SKM-1 (cell line): ENCODE results near the gene GDF2.

Experiments used
- DNase-seq: peaks from one replicate; lab custom pipeline; 2025; ENCODE audit not compliant: unreplicated experiment; lab: John Stamatoyannopoulos, UW

Gene GDF2

GRCh38 chr10:47290338-47290737 lies 31.9 kb upstream of the GDF2 start:
- no peak for DNase-seq

GRCh38 chr10:47291682-47292081 lies 30.6 kb upstream of the GDF2 start:
- DNase-seq = no peak

DNA sequence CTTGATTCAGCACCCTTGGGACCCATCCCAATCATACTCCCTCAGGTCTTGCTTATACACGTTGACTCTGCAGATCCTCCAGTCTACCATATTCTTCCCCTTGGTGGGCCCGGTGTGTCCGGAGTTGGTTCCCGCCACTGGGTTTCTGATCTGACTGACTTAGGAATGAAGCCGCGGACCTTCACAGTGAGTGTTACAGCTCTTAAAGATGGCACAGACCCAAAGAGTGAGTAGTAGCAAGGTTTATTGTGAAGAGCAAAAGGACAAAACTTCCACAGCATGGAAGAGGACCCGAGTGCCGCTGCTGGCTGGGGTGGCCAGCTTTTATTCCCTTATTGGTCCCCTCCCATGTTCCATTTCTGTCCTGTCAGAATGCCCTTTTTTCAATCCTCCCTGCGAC lies 28.2 kb upstream of the GDF2 start:
- no peak for DNase-seq

DNA sequence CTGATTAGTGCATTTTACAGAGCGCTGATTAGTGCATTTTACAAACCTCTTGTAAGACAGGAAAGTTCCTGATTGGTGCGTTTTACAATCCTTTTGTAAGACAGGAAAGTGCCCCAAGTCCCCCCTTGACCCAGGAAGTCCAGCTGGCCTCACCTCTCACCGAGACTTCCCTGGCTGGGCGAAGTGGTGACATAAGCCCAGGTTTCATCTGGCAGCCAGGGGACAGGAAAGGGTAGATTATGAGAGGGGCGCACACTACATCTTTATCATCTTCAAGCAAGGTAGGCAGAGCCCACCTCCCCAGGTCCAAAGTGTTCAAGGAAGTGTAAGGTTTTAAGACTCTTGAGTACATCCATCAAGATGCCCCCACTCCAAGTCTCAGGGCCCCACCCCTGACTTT lies 27.8 kb upstream of the GDF2 start:
- no peak for DNase-seq

DNA sequence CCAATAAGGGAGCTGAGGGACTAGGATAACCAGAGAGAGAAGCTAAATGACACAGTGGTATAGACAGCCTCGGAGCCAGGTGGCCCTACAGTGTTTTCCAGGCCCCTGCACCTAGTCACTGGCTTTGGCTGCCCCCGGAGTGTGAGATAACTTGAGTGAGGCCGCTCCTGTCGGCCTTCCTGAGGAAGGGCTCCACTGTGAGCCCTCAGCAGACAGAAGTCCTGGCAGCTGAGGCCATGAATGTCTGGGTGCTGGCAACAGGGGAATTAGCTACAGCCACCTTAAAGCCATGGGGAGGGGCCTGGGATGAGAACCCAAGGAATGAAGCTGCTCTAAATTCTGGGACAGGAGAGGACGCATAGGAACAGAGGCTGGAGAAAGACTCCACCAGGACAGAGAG lies 26.8 kb upstream of the GDF2 start:
- DNase-seq = no peak

DNA sequence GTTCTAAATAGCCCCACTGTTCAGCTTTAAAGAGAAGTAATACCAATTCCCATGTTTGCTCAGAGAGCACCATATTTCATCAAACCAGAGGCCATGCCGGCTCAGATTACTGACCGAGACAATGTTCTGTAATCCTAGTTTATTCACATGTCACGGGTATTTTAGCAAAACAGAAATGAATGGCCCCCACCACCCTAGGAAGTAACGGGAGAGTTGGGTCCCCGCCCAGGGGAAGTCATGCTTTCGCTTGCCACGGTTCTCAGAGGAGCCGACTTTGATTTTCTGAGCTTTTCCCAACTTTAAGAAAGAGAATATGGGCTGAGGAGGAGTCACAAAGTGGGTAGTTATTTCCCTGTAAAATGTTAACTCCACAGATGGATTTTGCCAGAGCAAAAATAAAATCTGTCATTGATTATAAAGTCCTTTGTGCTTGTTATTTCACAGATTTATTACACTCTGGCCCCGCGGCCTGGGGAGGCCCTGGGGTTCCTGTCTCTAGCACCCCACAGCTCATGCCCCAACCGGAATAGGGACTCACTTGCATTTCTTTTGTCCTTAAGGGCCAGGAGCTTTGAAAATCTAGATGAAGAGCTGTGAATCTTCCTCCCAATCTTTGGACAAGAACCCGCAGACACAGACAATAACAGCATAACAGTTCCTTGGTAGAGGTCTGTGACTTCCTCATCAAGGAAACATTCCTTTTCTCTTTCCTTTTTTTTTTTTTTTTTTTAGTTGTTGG lies 25.9 kb upstream of the GDF2 start:
- no peak for DNase-seq

GRCh38 chr10:47296941-47297340 lies 25.3 kb upstream of the GDF2 start:
- DNase-seq = no peak

- DNase-seq = no peak
Measured at GRCh38 chr10:47297866-47298540, 24.3 kb upstream of the GDF2 start.

- no peak for DNase-seq
Measured at GRCh38 chr10:47298715-47299114, 23.5 kb upstream of the GDF2 start.

DNA sequence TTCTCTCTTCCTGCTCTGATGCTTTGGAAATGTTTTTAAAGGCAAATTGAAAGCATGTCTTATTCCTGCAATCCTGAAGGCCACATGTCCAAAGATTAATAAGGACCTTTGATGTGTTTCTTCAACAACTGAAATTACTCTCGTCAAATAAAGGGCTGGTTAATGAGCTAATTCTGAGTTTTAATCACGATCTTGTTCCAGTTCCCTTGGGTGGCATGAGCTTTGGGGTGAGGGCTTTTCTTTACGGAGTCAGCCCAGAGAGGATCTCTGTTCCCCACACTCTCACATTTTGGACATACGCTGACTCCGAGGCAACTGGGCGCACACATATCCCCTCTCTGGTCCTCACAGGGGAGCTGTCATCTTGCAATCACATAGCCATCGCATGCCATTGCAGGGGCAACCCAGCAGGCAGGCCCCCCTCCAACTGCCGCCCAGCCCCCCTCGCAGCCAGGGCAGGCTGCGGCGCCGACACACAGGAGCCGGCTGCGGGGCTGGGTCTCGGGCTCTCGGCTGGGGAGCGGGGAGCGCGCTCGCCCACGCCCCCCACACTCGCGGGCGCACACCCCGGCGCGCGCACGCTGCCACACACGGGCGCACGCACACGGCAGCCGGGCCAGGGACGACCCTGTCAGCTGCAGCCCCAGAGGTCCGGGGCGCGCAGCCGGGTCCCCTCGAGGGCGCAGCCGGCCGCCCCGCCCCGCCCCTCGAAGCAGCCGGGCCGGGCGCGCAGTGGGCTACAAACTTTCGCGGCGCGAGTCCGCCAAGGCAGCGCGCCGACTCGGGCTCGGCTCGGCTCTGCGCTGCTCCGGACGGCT lies 22.4 kb upstream of the GDF2 start, which contains the start of gene GDF10:
Gene GDF10 (plus strand): TSS at position 587 of the 818 bp plus-strand sequence. CDS start 455 bp downstream, outside the sequence.
- no peak for DNase-seq

DNA sequence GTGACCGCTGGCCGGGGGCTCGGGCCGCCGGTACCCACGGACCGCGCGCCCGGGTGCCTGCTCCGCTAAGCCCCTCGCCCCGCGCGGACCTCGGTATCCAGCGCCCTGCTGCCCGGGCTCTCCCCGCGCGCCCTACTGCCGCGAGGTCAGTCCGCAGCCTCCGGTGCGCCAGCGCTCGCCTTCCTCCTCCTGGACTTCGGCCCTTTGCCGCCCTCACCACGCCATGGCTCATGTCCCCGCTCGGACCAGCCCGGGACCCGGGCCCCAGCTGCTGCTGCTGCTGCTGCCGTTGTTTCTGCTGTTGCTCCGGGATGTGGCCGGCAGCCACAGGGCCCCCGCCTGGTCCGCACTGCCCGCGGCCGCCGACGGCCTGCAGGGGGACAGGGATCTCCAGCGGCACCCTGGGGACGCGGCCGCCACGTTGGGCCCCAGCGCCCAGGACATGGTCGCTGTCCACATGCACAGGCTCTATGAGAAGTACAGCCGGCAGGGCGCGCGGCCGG lies 21.8 kb upstream of the GDF2 start:
- no peak for DNase-seq

DNA sequence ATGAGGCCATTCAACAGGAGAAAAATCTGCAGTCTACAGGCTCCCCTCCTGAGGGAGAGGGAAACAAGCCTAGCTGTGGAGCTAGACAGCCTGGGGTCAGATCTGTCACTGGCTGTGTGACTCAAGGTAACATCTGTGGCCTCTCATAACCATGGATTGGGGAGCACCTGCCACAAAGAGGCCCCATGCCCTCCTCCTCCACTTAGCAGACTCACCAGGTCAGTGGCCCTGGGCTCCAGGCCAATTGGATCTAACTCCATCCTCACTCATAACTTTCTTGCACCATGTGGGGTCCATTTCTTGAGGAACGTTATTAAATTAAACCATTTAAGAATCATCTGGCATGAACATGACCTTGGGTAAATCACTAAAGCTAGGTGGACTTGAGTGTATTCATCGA lies 20.4 kb upstream of the GDF2 start:
- DNase-seq = no peak

GRCh38 chr10:47303105-47303504 lies 19.1 kb upstream of the GDF2 start:
- no peak for DNase-seq

GRCh38 chr10:47303866-47304265 lies 18.4 kb upstream of the GDF2 start:
- DNase-seq = no peak

GRCh38 chr10:47305566-47305965 lies 16.7 kb upstream of the GDF2 start:
- no peak for DNase-seq

DNA sequence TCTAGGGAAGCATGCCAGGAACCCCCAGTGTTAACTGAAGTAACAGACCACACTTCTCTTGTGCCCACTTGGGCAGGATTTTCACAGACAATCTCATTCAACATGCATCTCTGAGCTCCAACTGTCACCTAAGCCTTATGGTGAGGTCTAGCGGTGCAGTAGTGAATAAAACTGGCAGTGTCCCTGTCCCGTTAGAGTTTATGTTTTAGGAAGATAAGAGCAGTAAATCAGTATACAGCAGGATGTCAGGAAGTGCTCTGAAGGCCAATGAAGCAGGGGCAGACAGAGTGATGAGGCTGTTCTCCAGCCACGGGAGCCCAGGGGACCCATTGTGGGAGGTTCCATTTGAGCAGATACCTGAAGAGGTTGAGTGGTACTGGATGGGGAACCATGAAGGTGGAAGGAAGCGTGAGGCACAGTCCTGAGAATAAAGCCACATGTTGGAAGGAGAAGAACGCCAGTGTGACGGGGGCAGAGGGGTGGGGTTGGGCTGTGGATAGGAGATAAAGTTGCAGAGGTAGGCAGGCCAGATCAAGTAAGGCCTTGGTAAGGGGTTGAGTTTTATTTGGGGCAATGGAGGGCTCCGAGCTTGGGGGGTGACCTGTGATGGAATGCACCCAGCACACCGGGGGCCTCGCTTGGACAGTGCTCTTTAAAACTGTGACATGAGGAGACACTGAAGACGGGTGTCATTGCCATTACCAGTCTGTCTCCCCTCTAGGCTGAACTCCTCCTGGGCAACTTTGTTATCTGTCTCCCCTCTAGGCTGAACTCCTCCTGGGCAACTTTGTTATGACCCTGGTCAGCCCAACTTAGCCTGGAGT lies 15.7 kb upstream of the GDF2 start:
- no peak for DNase-seq

DNA sequence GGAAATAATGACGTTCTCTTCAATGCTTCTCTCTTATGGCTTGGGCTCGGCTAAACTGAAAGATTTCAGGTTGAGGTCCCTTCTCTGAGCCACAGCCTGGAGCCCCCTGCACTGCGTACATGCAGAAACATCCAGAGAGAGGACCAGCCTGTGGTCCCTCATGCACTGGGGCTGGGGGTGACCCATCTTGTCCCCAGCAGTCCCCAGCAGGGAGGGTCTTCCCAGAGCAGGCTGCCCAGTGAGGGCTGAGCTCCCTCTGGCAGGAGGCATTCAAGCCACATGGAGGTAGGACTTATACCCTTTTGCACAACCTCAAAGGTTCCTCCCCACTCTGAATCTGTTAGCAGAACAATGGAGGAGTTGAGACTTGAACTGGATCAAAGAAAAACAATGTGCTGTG lies 14.9 kb upstream of the GDF2 start:
- DNase-seq = no peak

- DNase-seq = no peak
Measured at GRCh38 chr10:47308775-47309174, 13.5 kb upstream of the GDF2 start.

GRCh38 chr10:47309408-47310089 lies 12.7 kb upstream of the GDF2 start:
- DNase-seq = no peak

- DNase-seq = no peak
Measured at GRCh38 chr10:47310090-47310505, 12.2 kb upstream of the GDF2 start.
